Measurements from ENCODE around the gene LRRC3C. TPM values are rescaled to one million over a fixed set of nuclear protein-coding genes. Genes with fewer than 3 reads are reported as not detected.

LRRC3C gene
- polyA plus RNA-seq, 3 donors: not detected

GRCh38 chr17:39921323-39921722, 6.2 kb upstream of the LRRC3C start:
- no peak overlapping the region for H3K4me3 ChIP-seq (replicated peaks in 1 of 3; ENCODE audit: low read depth in 2 of 3, low read length in 3 of 3)
- Mint-ChIP-seq H3K27ac (peak overlapping the region in 3 of 7 donors; percentile 20 to 37 (median 30)), H3K36me3 (peaks cover 34 to 55% of the 10 kb centered on the region in 2 donors), H3K4me1 (peaks cover 37% of the 10 kb centered on the region), H3K27me3 (ENCODE audit: low read depth in 3 of 3) (peaks cover 0 to 4% (median 0%) of the 10 kb centered on the region in 3 donors), H3K4me3 (no peak overlapping the region), H3K9me3 (no peaks in the 10 kb centered on the region)
- H3K9ac ChIP-seq (ENCODE audit: insufficient read depth, low read length, poor library complexity, severe bottlenecking): no peak overlapping the region
- no peak for TF ChIP-seq CTCF (IDR thresholded peaks at IDR 0.05)
- peak; percentile 12 to 45 (median 19) for DNase-seq
- H4K20me1 ChIP-seq (ENCODE audit: insufficient read depth, low read length): peaks cover 7% of the 10 kb centered on the region
- peaks cover 27 to 41% of the 10 kb centered on the region in 2 donors for H3K4me1 ChIP-seq (ENCODE audit: control insufficient read depth in 1 of 2, insufficient read depth in 2 of 2, low read length in 2 of 2)
- H3K36me3 ChIP-seq (replicated peaks in 1 of 2; ENCODE audit: control insufficient read depth in 1 of 2, insufficient read depth in 2 of 2, low read length in 2 of 2): peaks cover 20 to 37% of the 10 kb centered on the region in 2 donors
- H3K79me2 ChIP-seq (ENCODE audit: insufficient read depth, low read length): peaks cover 21% of the 10 kb centered on the region
- no peaks in the 10 kb centered on the region for H3K9me3 ChIP-seq (replicated peaks in 1 of 2; ENCODE audit: control insufficient read depth in 1 of 2, insufficient read depth in 1 of 2, low read length in 2 of 2)
- no peaks in the 10 kb centered on the region for H3K27me3 ChIP-seq (ENCODE audit: control insufficient read depth in 2 of 2, insufficient read depth in 2 of 2, low read length in 2 of 2)
- no peak overlapping the region for H3K4me2 ChIP-seq (replicated peaks; ENCODE audit: extremely low read depth, low read length, poor library complexity, severe bottlenecking)
- 0% methylated on average over 3 of the region's 5 CpGs for WGBS (ENCODE audit: insufficient coverage)
- intact Hi-C loops (cut with micrococcal nuclease): loop anchor here in 1 of 2 donors (10.0 kb wide), 1 partner anchor 63 kb away; the partner anchor contains the start of gene PSMD3
- H3K27ac ChIP-seq (ENCODE audit: low read depth in 1 of 2, low read length in 2 of 2): peak overlapping the region; percentile 11 to 22
- H2AFZ ChIP-seq (ENCODE audit: insufficient read depth, low read depth, low read length, poor library complexity, severe bottlenecking): no peak overlapping the region

DNA sequence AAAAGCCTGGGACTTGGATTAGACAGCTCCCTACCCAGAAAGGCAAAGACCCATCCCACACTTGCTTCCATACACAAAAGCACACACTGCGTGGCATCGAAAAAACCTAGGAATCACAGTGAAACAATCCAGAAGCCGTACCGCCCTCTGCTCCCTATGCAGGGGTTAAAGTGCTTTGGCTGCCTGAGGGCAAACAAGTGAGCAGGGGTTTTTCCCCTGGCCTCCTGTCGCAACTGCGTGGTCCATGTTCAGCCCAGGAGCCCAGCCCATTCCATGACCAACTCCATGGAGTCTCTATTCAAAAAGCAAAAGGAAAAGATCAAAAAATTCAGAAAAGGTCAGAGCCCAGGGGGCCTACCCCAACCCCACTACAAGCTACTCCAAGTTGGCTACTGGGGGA, 5.5 kb upstream of the LRRC3C start:
- Histone ChIP-seq H3K9me3 (replicated peaks in 1 of 2; ENCODE audit: control insufficient read depth in 1 of 2, insufficient read depth in 1 of 2, low read length in 2 of 2) (no peaks in the 10 kb centered on the region), H3K4me2 (replicated peaks; ENCODE audit: extremely low read depth, low read length, poor library complexity, severe bottlenecking) (no peak overlapping the region), H4K20me1 (ENCODE audit: insufficient read depth, low read length) (peaks cover 11% of the 10 kb centered on the region), H3K79me2 (ENCODE audit: insufficient read depth, low read length) (peaks cover 27% of the 10 kb centered on the region), H3K4me1 (ENCODE audit: control insufficient read depth in 1 of 2, insufficient read depth in 2 of 2, low read length in 2 of 2) (peaks cover 33 to 48% of the 10 kb centered on the region in 2 donors), H3K27ac (ENCODE audit: low read depth in 1 of 2, low read length in 2 of 2) (peak overlapping the region in 1 of 2 donors; percentile 48), H3K27me3 (ENCODE audit: control insufficient read depth in 2 of 2, insufficient read depth in 2 of 2, low read length in 2 of 2) (no peaks in the 10 kb centered on the region), H3K36me3 (replicated peaks in 1 of 2; ENCODE audit: control insufficient read depth in 1 of 2, insufficient read depth in 2 of 2, low read length in 2 of 2) (peaks cover 20 to 37% of the 10 kb centered on the region in 2 donors), H3K4me3 (replicated peaks in 1 of 3; ENCODE audit: low read depth in 2 of 3, low read length in 3 of 3) (no peak overlapping the region), H2AFZ (ENCODE audit: insufficient read depth, low read depth, low read length, poor library complexity, severe bottlenecking) (no peak overlapping the region), H3K9ac (ENCODE audit: insufficient read depth, low read length, poor library complexity, severe bottlenecking) (peak overlapping the region; percentile 32)
- 91% methylated on average over 4 of the region's 6 CpGs for WGBS (ENCODE audit: insufficient coverage)
- Mint-ChIP-seq H3K27me3 (ENCODE audit: low read depth in 3 of 3) (peaks cover 0 to 4% (median 0%) of the 10 kb centered on the region in 3 donors), H3K4me3 (no peak overlapping the region), H3K27ac (peak overlapping the region in 4 of 7 donors; percentile 23 to 66 (median 42)), H3K36me3 (peaks cover 31 to 48% of the 10 kb centered on the region in 2 donors), H3K4me1 (peaks cover 42% of the 10 kb centered on the region), H3K9me3 (no peaks in the 10 kb centered on the region)
- DNase-seq: no peak
- TF ChIP-seq CTCF (IDR thresholded peaks at IDR 0.05): no peak
- intact Hi-C loops (cut with micrococcal nuclease): loop anchor here in 1 of 2 donors (10.0 kb wide), 1 partner anchor 63 kb away; the partner anchor contains the start of gene PSMD3
